HG03439 (cell line): Measurements from ENCODE around the gene FYB1.

Experiments used
- ATAC-seq: cut with Tn5 transposase; IDR thresholded peaks from one replicate; pipeline ENCODE4 v1.9.1; 2021; ENCODE audit warnings: mild to moderate bottlenecking, moderate library complexity; ENCODE audit not compliant: unreplicated experiment

The FYB1 gene

DNA sequence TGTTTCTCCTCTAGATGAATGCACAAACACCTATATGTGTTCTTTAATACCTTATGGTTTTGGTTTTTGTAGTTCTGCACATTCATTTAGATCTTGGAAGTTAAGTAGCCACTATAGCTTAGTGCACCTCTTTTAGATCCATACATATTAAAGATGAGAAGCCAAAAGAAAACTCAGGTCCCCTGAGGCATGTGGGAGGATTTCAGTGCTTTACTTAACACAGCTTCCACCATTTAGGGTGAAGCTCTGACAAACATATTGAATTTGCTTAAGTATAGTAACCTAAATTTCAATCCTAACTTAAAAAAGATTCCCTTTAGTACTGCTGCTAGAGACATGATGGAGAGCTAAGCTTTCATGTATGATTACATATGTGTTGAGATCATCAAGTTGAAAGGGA lies 119.5 kb downstream of the FYB1 start:
- no peak for ATAC-seq

GRCh38 chr5:39093352-39093751 lies 126.0 kb downstream of the FYB1 start:
- no peak for ATAC-seq

- ATAC-seq = no peak
Observed at GRCh38 chr5:39092581-39093351, 126.6 kb downstream of the FYB1 start.

- ATAC-seq = no peak
Observed at GRCh38 chr5:39091940-39092580, 127.3 kb downstream of the FYB1 start.

GRCh38 chr5:39083968-39084367 lies 135.4 kb downstream of the FYB1 start:
- ATAC-seq = no peak

DNA sequence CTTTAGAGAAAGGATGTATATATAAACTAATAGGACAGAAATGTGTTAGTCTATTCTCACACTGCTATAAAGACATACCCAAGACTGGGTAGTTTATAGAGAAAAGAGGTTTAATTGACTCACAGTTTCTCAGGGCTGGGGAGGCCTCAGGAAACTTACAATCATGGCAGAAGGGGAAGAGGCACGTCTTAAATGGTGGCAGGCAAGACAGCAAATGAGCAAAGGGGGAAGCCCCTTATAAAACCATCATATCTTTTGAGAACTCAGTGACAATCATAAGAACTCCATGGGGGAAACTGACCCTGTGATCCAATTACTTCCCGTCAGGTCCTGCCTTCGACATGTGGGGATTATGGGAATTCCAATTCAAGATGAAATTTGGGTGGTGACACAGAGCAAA lies 136.4 kb downstream of the FYB1 start:
- ATAC-seq = no peak

GRCh38 chr5:39080597-39081204 lies 138.7 kb downstream of the FYB1 start:
- ATAC-seq = no peak

GRCh38 chr5:39080168-39080567 lies 139.2 kb downstream of the FYB1 start:
- no peak for ATAC-seq

DNA sequence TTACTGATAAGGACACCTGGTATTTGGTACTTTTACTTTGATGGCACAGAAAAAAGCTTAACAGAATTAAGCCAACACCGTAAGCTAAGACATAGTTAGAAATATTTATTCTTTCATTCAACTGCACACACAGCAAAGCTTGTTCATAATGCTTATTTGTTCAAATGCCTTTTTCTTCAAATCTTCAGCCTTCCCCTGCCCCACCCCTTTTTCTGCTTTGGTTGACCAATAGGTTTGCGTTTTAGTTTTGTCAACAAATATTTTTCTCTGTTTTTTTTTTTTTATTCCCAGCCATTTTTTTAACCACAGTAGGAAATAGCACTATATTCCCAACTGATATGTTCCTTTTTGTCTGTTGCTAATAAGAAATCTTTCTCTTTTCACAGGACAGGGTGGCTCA lies 140.2 kb downstream of the FYB1 start:
- no peak for ATAC-seq

GRCh38 chr5:39076757-39077728 lies 142.3 kb downstream of the FYB1 start:
- no peak for ATAC-seq

DNA sequence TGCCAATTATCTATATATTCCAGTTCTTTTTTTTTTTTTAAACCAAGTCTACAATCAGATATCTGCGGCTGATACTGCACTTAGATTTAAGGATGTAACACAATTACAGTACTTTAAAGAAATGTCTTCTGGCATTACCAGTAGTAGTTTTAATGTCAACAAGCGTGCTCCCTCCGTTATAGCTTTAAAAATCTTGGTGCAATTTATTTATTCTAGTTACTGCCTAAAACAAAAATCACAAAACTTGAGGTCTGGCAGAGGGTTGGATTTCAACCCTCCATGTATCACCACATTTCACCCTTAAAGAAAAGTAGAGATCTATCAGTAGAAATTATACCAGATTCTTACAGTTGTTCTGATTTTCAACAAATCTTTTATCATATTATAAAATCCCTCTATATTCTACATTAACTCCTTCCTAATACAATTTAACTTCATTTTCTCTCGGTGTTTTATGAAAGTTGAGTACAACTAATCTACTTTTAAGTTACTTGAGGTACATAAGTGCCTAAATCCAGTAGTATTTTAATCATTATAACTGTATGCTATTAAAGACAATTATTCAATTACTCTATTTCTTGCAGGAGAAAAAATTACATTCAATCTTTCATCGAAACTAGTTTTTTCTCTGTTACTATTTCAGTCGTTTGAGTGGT lies 143.1 kb downstream of the FYB1 start:
- no peak for ATAC-seq

- ATAC-seq = peak; percentile 79
Observed at GRCh38 chr5:39074017-39074814, 145.1 kb downstream of the FYB1 start, which contains the start of gene RICTOR. RICTOR (minus strand) TSS chr5:39074399; CDS start chr5:39074377, 22 bp downstream.

DNA sequence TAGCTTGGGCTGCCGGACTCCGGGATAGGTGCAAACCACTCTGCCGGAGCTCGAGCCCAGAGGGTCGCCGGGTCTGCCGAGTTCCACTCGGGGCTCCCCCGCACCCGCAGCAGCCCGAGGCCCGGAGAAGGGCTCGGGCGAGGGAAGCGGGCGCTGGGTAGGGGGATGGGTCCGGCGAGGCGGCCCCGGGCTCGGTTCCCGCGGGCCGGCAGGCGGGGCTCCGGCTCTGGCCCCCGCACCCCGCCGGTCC lies 145.7 kb downstream of the FYB1 start:
- ATAC-seq = peak; percentile 36

DNA sequence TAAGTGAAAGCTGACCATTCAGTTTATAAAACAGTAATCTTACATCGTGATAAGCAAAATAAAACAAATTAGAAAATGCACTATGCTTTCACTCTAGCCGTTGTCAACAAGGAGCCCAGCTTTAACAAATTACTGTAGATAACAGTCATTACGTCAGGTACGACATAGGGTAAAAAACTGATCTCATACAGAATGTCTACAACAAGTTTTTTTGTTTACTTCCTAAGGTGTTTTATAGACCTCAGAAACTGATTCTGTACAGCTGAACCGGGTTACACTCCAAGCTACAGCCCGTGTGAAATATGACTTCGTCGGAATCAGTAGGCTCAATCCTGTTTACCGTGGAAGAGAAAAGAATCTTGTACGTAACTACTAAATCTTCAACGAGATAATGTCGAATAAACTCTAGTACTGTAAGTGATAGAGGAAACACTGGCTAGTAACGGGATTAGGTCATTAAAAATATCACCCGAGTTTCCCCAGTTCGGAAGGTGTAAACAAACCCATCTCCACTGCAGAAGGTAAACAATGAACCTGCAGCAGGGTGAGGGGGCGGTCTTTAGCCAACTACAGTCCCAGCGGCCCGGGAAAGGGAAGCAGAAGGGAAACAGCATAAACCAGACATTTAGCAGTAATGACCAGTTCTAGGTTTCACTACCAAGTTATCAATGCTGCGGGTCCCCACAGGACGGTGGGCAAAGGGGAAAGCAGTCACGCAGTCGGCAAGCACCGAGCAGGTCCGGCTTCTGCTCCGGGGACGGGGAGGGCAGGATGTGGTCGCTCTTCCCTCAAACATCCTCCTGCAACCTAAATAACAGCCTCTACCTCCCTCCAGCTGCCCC lies 146.2 kb downstream of the FYB1 start:
- ATAC-seq = peak; percentile 30

DNA sequence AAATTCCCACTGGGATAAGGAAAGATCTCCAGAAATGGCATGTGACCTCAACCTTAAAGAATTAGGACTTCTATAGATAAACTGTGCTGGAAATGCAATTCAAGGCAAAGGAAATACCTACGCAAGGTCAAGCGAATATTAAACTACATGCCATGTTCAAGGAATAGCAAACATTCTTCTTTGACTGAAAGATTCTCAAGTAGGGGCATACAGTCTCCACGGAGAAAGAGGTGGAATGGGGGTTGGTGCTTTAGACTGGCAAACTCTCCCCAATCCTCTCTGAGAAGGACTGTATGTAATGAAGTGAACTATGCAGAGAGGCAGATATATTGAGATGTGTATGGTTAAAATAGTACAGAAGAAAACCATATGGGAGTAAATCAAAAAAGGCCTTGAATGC lies 151.3 kb downstream of the FYB1 start:
- ATAC-seq = no peak

GRCh38 chr5:39064450-39064849 lies 154.9 kb downstream of the FYB1 start:
- ATAC-seq = no peak

DNA sequence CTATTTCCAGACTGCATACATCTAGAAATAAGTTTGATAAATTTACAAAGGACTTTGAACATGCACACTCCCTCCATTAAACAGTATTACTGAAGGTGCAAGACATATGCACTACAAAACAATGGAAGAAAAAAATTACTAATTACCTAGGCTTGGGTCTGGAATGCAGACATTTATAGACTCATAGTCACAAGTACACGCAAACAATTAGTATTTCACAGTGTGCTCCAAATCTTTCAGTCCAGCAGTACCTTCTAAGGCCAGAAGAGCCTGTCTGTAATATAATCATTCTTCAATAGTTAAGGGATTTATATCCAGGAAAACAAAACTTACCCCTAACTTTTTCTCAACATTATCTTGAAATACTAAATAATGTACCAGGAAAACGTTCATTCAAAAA lies 156.3 kb downstream of the FYB1 start:
- ATAC-seq = no peak

- no peak for ATAC-seq
Observed at GRCh38 chr5:39062530-39062929, 156.8 kb downstream of the FYB1 start.

- no peak for ATAC-seq
Observed at GRCh38 chr5:39062104-39062503, 157.3 kb downstream of the FYB1 start.
